GM12864 (cell line): Measurements from ENCODE around the gene KRTAP6-2.

Experiments
- DNase-seq: peaks from one replicate; pipeline ENCODE4 v3.0.0-alpha.2; 2011; ENCODE audit warnings: low read depth
- H3K4me3 ChIP-seq: 2 replicates; pipeline ENCODE4 v1.5.1; 2011; ENCODE audit warnings: mild to moderate bottlenecking, low read depth, low read length, control low read depth
- CTCF ChIP-seq: IDR thresholded peaks from 2 replicates; pipeline ENCODE4 v1.5.1; 2011; ENCODE audit warnings: low read depth, mild to moderate bottlenecking, moderate library complexity, low read length, control low read depth, inconsistent platforms; ENCODE audit errors: missing control alignments

KRTAP6-2 gene

GRCh38 chr21:30598802-30599201 lies at the start of gene KRTAP6-2:
KRTAP6-2 (minus strand) TSS chr21:30598902; CDS start chr21:30598874, 28 bp downstream.
- TF ChIP-seq CTCF = no peak

GRCh38 chr21:30646904-30647414 lies 48.3 kb upstream of the KRTAP6-2 start:
- no peak overlapping the region for H3K4me3 ChIP-seq
- DNase-seq = no peak
- TF ChIP-seq CTCF = no peak

More at GRCh38 chr21:30598802-30599201, at the start of gene KRTAP6-2:
- DNase-seq = no peak
- H3K4me3 ChIP-seq = no peak within 1 kb of the TSS

GRCh38 chr21:30642564-30642963 lies 43.9 kb upstream of the KRTAP6-2 start, which contains the start of gene KRTAP20-3:
KRTAP20-3 (plus strand) TSS chr21:30642864.
- H3K4me3 ChIP-seq = no peak within 1 kb of the TSS
- no peak for DNase-seq
- TF ChIP-seq CTCF = no peak

GRCh38 chr21:30638686-30639085 lies 40.0 kb upstream of the KRTAP6-2 start:
- H3K4me3 ChIP-seq = no peak overlapping the region
- DNase-seq = no peak
- no peak for TF ChIP-seq CTCF

- TF ChIP-seq CTCF = no peak
- no peak within 1 kb of the TSS for H3K4me3 ChIP-seq
- DNase-seq = no peak
These were observed 36.2 kb upstream of the KRTAP6-2 start, which contains the start of gene KRTAP20-2 for GRCh38 chr21:30634906-30635305. KRTAP20-2 (plus strand) TSS chr21:30635206; CDS start chr21:30635264, 58 bp downstream.

- no peak overlapping the region for H3K4me3 ChIP-seq
- no peak for DNase-seq
- no peak for TF ChIP-seq CTCF
These were observed 30.5 kb upstream of the KRTAP6-2 start for GRCh38 chr21:30629200-30629599.

- H3K4me3 ChIP-seq = no peak overlapping the region
- no peak for DNase-seq
- no peak for TF ChIP-seq CTCF
These were observed 29.4 kb upstream of the KRTAP6-2 start for GRCh38 chr21:30628109-30628508.
